Mucosa of descending colon (tissue), 3 donors: ENCODE results near the gene CD151. TPM values are rescaled to one million over a fixed set of nuclear protein-coding genes. Genes with fewer than 3 reads are reported as not detected.
A peak's percentile ranks its signal among the peaks of the same experiment; 100 is the strongest.

Source experiments
- ATAC-seq: fragments of 200-7000 bp; cut with Tn5 transposase; one replicate; pipeline ENCODE4 v1.9.1; 2020; ENCODE audit warnings: mild to moderate bottlenecking, moderate library complexity
- DNase-seq, 3 donors: peaks; one replicate each; pipeline ENCODE4 v3.0.0-alpha.2; 2020
- H3K36me3 ChIP-seq: fragments of 200-600 bp; one replicate; pipeline ENCODE4 v1.8.0; 2021; ENCODE audit warnings: low read depth, mild to moderate bottlenecking
- H3K4me1 ChIP-seq: fragments of 200-600 bp; one replicate; pipeline ENCODE4 v1.8.0; 2021; ENCODE audit warnings: low read depth, mild to moderate bottlenecking
- H3K4me3 ChIP-seq: fragments of 200-600 bp; one replicate; pipeline ENCODE4 v1.8.0; 2021; ENCODE audit warnings: mild to moderate bottlenecking
- H3K9me3 ChIP-seq: fragments of 200-600 bp; one replicate; pipeline ENCODE4 v1.8.0; 2021; ENCODE audit warnings: mild to moderate bottlenecking
- CTCF ChIP-seq: fragments of 200-600 bp; IDR thresholded peaks from one replicate; pipeline ENCODE4 v1.8.0; 2022; ENCODE audit warnings: antibody characterized with exemption, mild to moderate bottlenecking
- intact Hi-C, 2 donors: fragments of 100-400 bp; cut with DNase I in 1 of 2; cut with micrococcal nuclease in 1 of 2; formaldehyde crosslinking; loops; one replicate each; pipeline versions ENCODE4 v1.11.0 to v1.11.1; 2022; cut with DNase I, micrococcal nuclease
- total RNA-seq, 3 donors: library from RNA; stranded (reverse); fragmentation: NEBNext Ultra II Directional in 2 of 3; extraction: Animal tissue kit (Norgen Biotek cat#: 25700) in 2 of 3; gene quantifications; one replicate each; pipeline versions ENCODE4 v1.2.1 to v1.2.4, GENCODE V29; 2021 to 2023
- donor health status: DM: no; HTN: no; CAD: no; lungs with moderate emphysema.
- donor health status: DM: no; HTN: no; CAD: no.
- donor health status: DM: no; HTN: yes; CAD: no.

The CD151 gene
- total RNA-seq, 3 donors from 2014 or later, result 364 to 415 (median 378) TPM

DNA sequence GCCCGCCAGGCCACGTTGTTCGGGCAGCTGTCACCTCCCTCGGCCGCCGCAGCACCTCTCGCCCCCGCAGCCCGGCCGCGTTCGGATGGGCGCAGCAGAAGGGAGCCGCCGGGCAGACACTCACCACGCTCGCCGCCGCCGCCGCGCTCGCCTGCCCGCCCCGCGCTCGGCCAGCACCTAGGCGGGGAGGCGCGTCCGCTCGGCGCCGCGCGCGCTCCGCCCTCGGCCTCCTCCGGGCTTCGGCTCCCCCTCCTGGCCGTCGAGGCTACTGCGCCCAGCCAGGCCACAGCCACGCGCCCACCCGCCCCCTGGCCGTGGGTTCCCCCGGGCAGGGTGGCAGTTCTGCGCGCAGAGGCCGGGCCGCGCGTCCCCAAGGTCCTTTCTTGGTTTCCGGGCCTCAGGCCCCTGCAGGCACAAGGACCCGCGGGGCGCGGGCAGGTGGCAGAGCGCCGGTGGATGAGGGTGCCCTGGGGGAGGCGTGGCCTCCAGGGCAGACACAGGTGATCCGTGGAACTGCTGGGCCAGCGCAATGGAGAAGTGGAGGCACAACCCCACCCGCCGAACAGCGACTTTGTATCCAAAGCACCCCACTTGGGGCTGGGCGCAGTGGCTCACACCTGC lies 34.5 kb upstream of the CD151 start, which contains the start of gene SLC25A22:
TSS of gene SLC25A22 (minus strand) at position 189 of the 621 bp plus-strand sequence. CDS start 3,275 bp downstream, outside the sequence.
- ATAC-seq (peak; percentile 79), DNase-seq (peak; percentile 85 to 90 (median 87))
- H3K9me3 ChIP-seq, result no peaks in the 10 kb centered on the region
- H3K4me1 ChIP-seq, result peaks cover 27% of the 10 kb centered on the region
- no peaks in the 10 kb centered on the region for H3K36me3 ChIP-seq
- peak; percentile 99 for TF ChIP-seq CTCF
- peak within 1 kb of the TSS; percentile 51 for H3K4me3 ChIP-seq
- intact Hi-C loops, result no loop called here

GRCh38 chr11:799641-800316 lies 33.0 kb upstream of the CD151 start:
- Histone ChIP-seq H3K36me3 (no peaks in the 10 kb centered on the region), H3K4me3 (no peak overlapping the region), H3K4me1 (peaks cover 38% of the 10 kb centered on the region), H3K9me3 (no peaks in the 10 kb centered on the region)
- DNase-seq (no peak), ATAC-seq (no peak)
- intact Hi-C loops, result no loop called here
- TF ChIP-seq CTCF, result no peak

GRCh38 chr11:800473-800872 lies 32.3 kb upstream of the CD151 start:
- Histone ChIP-seq H3K9me3 (no peaks in the 10 kb centered on the region), H3K36me3 (no peaks in the 10 kb centered on the region), H3K4me3 (no peak overlapping the region), H3K4me1 (peaks cover 37% of the 10 kb centered on the region)
- ATAC-seq (no peak), DNase-seq (no peak)
- TF ChIP-seq CTCF, result no peak
- intact Hi-C loops, result no loop called here

GRCh38 chr11:801097-801780 lies 31.5 kb upstream of the CD151 start:
- no peak for TF ChIP-seq CTCF
- ATAC-seq (no peak), DNase-seq (no peak)
- Histone ChIP-seq H3K36me3 (no peaks in the 10 kb centered on the region), H3K4me3 (no peak overlapping the region), H3K9me3 (no peaks in the 10 kb centered on the region), H3K4me1 (peaks cover 31% of the 10 kb centered on the region)
- intact Hi-C loops, result no loop called here

DNA sequence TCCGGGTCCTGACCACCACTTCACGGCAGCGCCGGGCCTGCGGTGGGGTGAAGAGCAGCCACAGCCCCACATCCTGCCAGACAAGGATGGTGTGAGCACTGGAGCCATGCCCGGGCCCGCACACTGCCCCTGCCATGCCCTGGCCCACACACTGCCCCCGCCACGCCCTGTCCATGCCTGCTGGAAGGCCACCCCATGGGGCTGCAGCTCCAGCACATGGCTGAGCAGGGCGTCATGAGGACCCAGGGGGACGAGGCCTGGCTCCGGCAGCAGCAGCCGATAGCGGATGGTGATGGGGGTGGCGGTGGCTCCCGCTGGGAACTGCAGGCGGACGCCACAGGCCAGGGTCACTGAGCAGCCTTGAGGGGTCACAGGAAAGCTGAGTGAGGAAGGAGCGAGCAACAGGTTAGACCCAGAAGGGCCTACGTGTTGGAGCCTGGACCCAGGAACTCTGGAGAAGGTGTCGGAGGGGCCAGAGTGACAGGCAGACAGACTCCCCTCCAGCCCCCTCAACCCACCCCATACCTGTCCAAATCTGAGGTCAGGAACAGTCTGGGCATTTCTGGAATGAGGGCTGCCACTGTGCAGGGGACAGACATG lies 30.6 kb upstream of the CD151 start:
- intact Hi-C loops, result no loop called here
- no peaks in the 10 kb centered on the region for H3K9me3 ChIP-seq
- TF ChIP-seq CTCF, result no peak
- H3K36me3 ChIP-seq, result no peaks in the 10 kb centered on the region
- ATAC-seq (no peak), DNase-seq (no peak)
- peaks cover 22% of the 10 kb centered on the region for H3K4me1 ChIP-seq
- H3K4me3 ChIP-seq, result no peak overlapping the region
